PC-3 (cell line): ENCODE results near the gene SFMBT2.

ENCODE experiments used
- CTCF ChIP-seq: fragments of 300-600 bp; sonication (generic); conservative IDR thresholded peaks from 2 replicates; pipeline ENCODE4 v1.5.1; 2017; ENCODE audit warnings: antibody characterized with exemption, low read depth, mild to moderate bottlenecking, low read length
- EZH2 ChIP-seq: fragments of 300-600 bp; sonication (generic); IDR thresholded peaks from one replicate; pipeline ENCODE4 v1.6.1; 2017; ENCODE audit warnings: antibody characterized with exemption, mild to moderate bottlenecking, low read length; ENCODE audit not compliant: unreplicated experiment

GRCh38 chr10:7243139-7243538 is 167.7 kb downstream of the SFMBT2 start:
- TF ChIP-seq CTCF = no peak
- no peak for TF ChIP-seq EZH2
